IMR-90 (cell line): ENCODE results near the gene XPA. TPM values are rescaled to one million over a fixed set of nuclear protein-coding genes. Genes with fewer than 3 reads are reported as not detected.

Experiments
- ATAC-seq: fragments of 200-7000 bp; cut with Tn5 transposase; 2 replicates; pipeline ENCODE4 v1.9.1; 2020; ENCODE audit warnings: low read depth, mild to moderate bottlenecking, moderate library complexity
- BruUV-seq: library from RNA; stranded (reverse); fragments of 400-500 nt; replicated peaks from 2 replicates; lab custom pipeline; 2021; lab: Mats Ljungman, UMichigan
- CTCF ChIA-PET: fragments of 300-600 bp; formaldehyde crosslinking; extraction: SDS; loops from one replicate; lab custom pipeline; 2021; ENCODE audit warnings: antibody characterized with exemption; lab: Yijun Ruan, JAX
- POLR2A ChIA-PET: fragments of 300-600 bp; sonication (Branson Sonifier 250); formaldehyde crosslinking; loops from one replicate; lab custom pipeline; 2022; ENCODE audit warnings: antibody characterized with exemption; ENCODE audit not compliant: unreplicated experiment; lab: Charles Lee
- DNase-seq: peaks from one replicate; pipeline ENCODE4 v3.0.0; 2013
- H2AFZ ChIP-seq: replicated peaks from 2 replicates; pipeline ENCODE3; 2013; ENCODE audit warnings: low read length, mild to moderate bottlenecking; ENCODE audit not compliant: poor library complexity
- H2AK5ac ChIP-seq: 2 replicates; pipeline ENCODE4 v1.6.1; 2013; ENCODE audit warnings: low read depth, low read length, inconsistent platforms
- H2AK9ac ChIP-seq: replicated peaks from 2 replicates; pipeline ENCODE3; 2013; ENCODE audit warnings: mild to moderate bottlenecking, low read depth, low read length, moderate library complexity; ENCODE audit not compliant: poor library complexity
- H2BK120ac ChIP-seq: 2 replicates; pipeline ENCODE4 v1.6.1; 2013; ENCODE audit warnings: low read depth, low read length, inconsistent platforms
- H2BK15ac ChIP-seq: 3 replicates; pipeline ENCODE4 v1.6.1; 2013; ENCODE audit warnings: low read depth, low read length, inconsistent platforms
- H2BK20ac ChIP-seq: 2 replicates; pipeline ENCODE4 v1.6.1; 2013; ENCODE audit warnings: low read depth, mild to moderate bottlenecking, inconsistent platforms, low read length, moderate library complexity
- H2BK5ac ChIP-seq: 2 replicates; pipeline ENCODE4 v1.6.1; 2013; ENCODE audit warnings: mild to moderate bottlenecking, low read depth, low read length, inconsistent platforms; ENCODE audit not compliant: poor library complexity, severe bottlenecking
- H3K14ac ChIP-seq: replicated peaks from 2 replicates; pipeline ENCODE4 v1.6.1; 2013; ENCODE audit warnings: low read depth, low read length, inconsistent platforms
- H3K18ac ChIP-seq: 2 replicates; pipeline ENCODE4 v1.6.1; 2013; ENCODE audit warnings: low read depth, low read length, control low read depth
- H3K23ac ChIP-seq: 2 replicates; pipeline ENCODE4 v1.6.1; 2013; ENCODE audit warnings: low read depth, low read length, inconsistent platforms
- H3K27ac ChIP-seq: 2 replicates; pipeline ENCODE4 v1.5.1; 2013; ENCODE audit warnings: mild to moderate bottlenecking, control low read depth, low read length; ENCODE audit not compliant: insufficient read depth
- H3K27me3 ChIP-seq: 2 replicates; pipeline ENCODE4 v1.6.1; 2013; ENCODE audit warnings: low read length; ENCODE audit not compliant: control insufficient read depth, insufficient read depth
- H3K36me3 ChIP-seq: 2 replicates; pipeline ENCODE4 v1.6.1; 2013; ENCODE audit warnings: low read length, mixed read lengths; ENCODE audit not compliant: control insufficient read depth, insufficient read depth
- H3K4ac ChIP-seq: 2 replicates; pipeline ENCODE4 v1.6.1; 2013; ENCODE audit warnings: low read depth, low read length, inconsistent platforms
- H3K4me1 ChIP-seq: 2 replicates; pipeline ENCODE4 v1.6.1; 2013; ENCODE audit warnings: low read length, mixed read lengths; ENCODE audit not compliant: control insufficient read depth, insufficient read depth
- H3K4me2 ChIP-seq: 2 replicates; pipeline ENCODE4 v1.6.1; 2013; ENCODE audit warnings: low read depth, mild to moderate bottlenecking, control low read depth, low read length, moderate library complexity
- H3K4me3 ChIP-seq: 2 replicates; pipeline ENCODE4 v1.5.1; 2013; ENCODE audit warnings: low read depth, mild to moderate bottlenecking, control low read depth, low read length, moderate library complexity; ENCODE audit not compliant: insufficient read depth
- H3K56ac ChIP-seq: 2 replicates; pipeline ENCODE4 v1.6.1; 2013; ENCODE audit warnings: low read length, inconsistent platforms; ENCODE audit not compliant: insufficient read depth; ENCODE audit errors: extremely low read depth
- H3K79me1 ChIP-seq, 2 experiments: 2 replicates each; pipeline ENCODE4 v1.6.1; 2013; ENCODE audit warnings: low read length in 2 of 2, inconsistent platforms in 1 of 2, low read depth in 1 of 2
- H3K9ac ChIP-seq: 2 replicates; pipeline ENCODE4 v1.6.1; 2013; ENCODE audit warnings: low read depth, low read length, control low read depth
- H3K9me1 ChIP-seq: 2 replicates; pipeline ENCODE4 v1.6.1; 2013; ENCODE audit warnings: low read length, inconsistent platforms; ENCODE audit not compliant: insufficient read depth
- H3K9me3 ChIP-seq: 2 replicates; pipeline ENCODE4 v1.6.1; 2013; ENCODE audit warnings: low read length; ENCODE audit not compliant: control insufficient read depth, insufficient read depth
- H4K20me1 ChIP-seq: 2 replicates; pipeline ENCODE4 v1.6.1; 2013; ENCODE audit warnings: low read length, inconsistent platforms; ENCODE audit not compliant: insufficient read depth
- H4K5ac ChIP-seq: 2 replicates; pipeline ENCODE4 v1.6.1; 2013; ENCODE audit warnings: mild to moderate bottlenecking, low read depth, low read length, control low read depth
- H4K8ac ChIP-seq, 2 experiments: 2 replicates each; pipeline ENCODE4 v1.6.1; 2013; ENCODE audit warnings: low read depth in 2 of 2, low read length in 2 of 2, control low read depth in 1 of 2, inconsistent platforms in 1 of 2
- H4K91ac ChIP-seq: 2 replicates; pipeline ENCODE4 v1.6.1; 2013; ENCODE audit warnings: low read depth, low read length, inconsistent platforms; ENCODE audit not compliant: insufficient read depth
- BHLHE40 ChIP-seq: fragments of 150-350 bp; IDR thresholded peaks from 2 replicates; pipeline ENCODE4 v1.6.1; 2016; ENCODE audit warnings: mild to moderate bottlenecking, low read depth, low read length
- CEBPB ChIP-seq: IDR thresholded peaks from 2 replicates; pipeline ENCODE4 v1.6.1; 2012; ENCODE audit warnings: low read depth, low read length, improper control_type of control experiment
- CHD1 ChIP-seq: IDR thresholded peaks from 2 replicates; pipeline ENCODE4 v1.6.1; 2012; ENCODE audit warnings: low read depth, low read length, improper control_type of control experiment
- FOS ChIP-seq: fragments of 150-350 bp; IDR thresholded peaks from 2 replicates; pipeline ENCODE4 v1.6.1; 2016; ENCODE audit warnings: low read depth, low read length
- MAFK ChIP-seq: IDR thresholded peaks from 2 replicates; pipeline ENCODE4 v1.6.1; 2012; ENCODE audit warnings: low read depth, low read length, improper control_type of control experiment
- MAZ ChIP-seq: IDR thresholded peaks from 2 replicates; pipeline ENCODE4 v1.6.1; 2012; ENCODE audit warnings: low read depth, mild to moderate bottlenecking, low read length, improper control_type of control experiment, moderate library complexity, borderline replicate concordance
- MXI1 ChIP-seq: IDR thresholded peaks from 2 replicates; pipeline ENCODE4 v1.6.1; 2012; ENCODE audit warnings: low read depth, mild to moderate bottlenecking, low read length, moderate library complexity, borderline replicate concordance
- NFE2L2 ChIP-seq: fragments of 150-350 bp; IDR thresholded peaks from 2 replicates; pipeline ENCODE4 v1.6.1; 2016; ENCODE audit warnings: low read depth, mild to moderate bottlenecking, low read length
- POLR2A ChIP-seq: IDR thresholded peaks from 2 replicates; pipeline ENCODE4 v1.6.1; 2012; ENCODE audit warnings: mild to moderate bottlenecking, low read depth, low read length
- RAD21 ChIP-seq: IDR thresholded peaks from 2 replicates; pipeline ENCODE4 v1.6.1; 2012; ENCODE audit warnings: low read length, improper control_type of control experiment
- RCOR1 ChIP-seq: IDR thresholded peaks from 2 replicates; pipeline ENCODE4 v1.6.1; 2012; ENCODE audit warnings: mild to moderate bottlenecking, low read length, improper control_type of control experiment; ENCODE audit not compliant: insufficient replicate concordance
- RFX5 ChIP-seq: IDR thresholded peaks from 2 replicates; pipeline ENCODE4 v1.8.0; 2012; ENCODE audit warnings: low read depth, mild to moderate bottlenecking, low read length, moderate library complexity
- SMC3 ChIP-seq: fragments of 150-350 bp; IDR thresholded peaks from 2 replicates; pipeline ENCODE4 v1.6.1; 2016; ENCODE audit warnings: low read depth, mild to moderate bottlenecking, antibody characterized with exemption, low read length, moderate library complexity
- WGBS, 2 experiments: methylation state at CpG; one replicate each; pipeline versions ENCODE4 v1.1.5 to v1.1.7; 2013; ENCODE audit warnings: missing lambda C conversion rate in 2 of 2; ENCODE audit not compliant: insufficient read length in 1 of 2; ENCODE audit errors: extremely low coverage in 2 of 2; 5-methylcytosine and 5-hydroxymethylcytosine counted together
- dilution Hi-C: fragments of 300-500 bp; cut with HindIII; formaldehyde crosslinking; loops from one replicate; pipeline ENCODE4 v1.14.3; 2018; ENCODE audit warnings: low sequenced_read_pairs; ENCODE audit not compliant: unreplicated experiment
- in situ Hi-C: fragments of 300-500 bp; cut with MboI; formaldehyde crosslinking; loops from 3 replicates; pipeline ENCODE4 v1.14.3; 2019; ENCODE audit warnings: low sequenced_read_pairs, inconsistent platforms, mixed read lengths
- intact Hi-C: fragments of 100-400 bp; cut with micrococcal nuclease; formaldehyde crosslinking; loops from 2 replicates; pipeline ENCODE4 v1.10.0; 2022
- polyA plus RNA-seq, 3 experiments: library from polyadenylated mRNA; depleted of rRNA; stranded (reverse); fragments of >200 nt; gene quantifications; 2 replicates each; pipeline ENCODE4 v1.2.3, GENCODE V29; 2012; ENCODE audit warnings: low replicate concordance in 1 of 3
- total RNA-seq: library from RNA; depleted of rRNA; stranded (reverse); fragments of >200 nt; gene quantifications from 2 replicates; pipeline ENCODE4 v1.2.3, GENCODE V29; 2012
- TF ChIP-seq, protein P1 (sequence below): conservative IDR thresholded peaks from 2 replicates; pipeline ENCODE4 v1.5.1; 2012; ENCODE audit warnings: mild to moderate bottlenecking, low read depth, low read length, improper control_type of control experiment
- TF ChIP-seq, protein P2 (sequence below): fragments of 150-350 bp; IDR thresholded peaks from 2 replicates; pipeline ENCODE4 v1.6.1; 2016; ENCODE audit warnings: low read depth, mild to moderate bottlenecking, low read length, moderate library complexity, borderline replicate concordance
- TF ChIP-seq, protein P3 (sequence below): fragments of 150-350 bp; IDR thresholded peaks from 2 replicates; pipeline ENCODE4 v1.6.1; 2017; ENCODE audit warnings: mild to moderate bottlenecking, antibody characterized with exemption, low read length, low read depth

The XPA gene
- total and polyA plus RNA-seq, 2 of the 4 experiments (the other 2 are of a cell fraction), result 1.4 to 2.2 TPM

DNA sequence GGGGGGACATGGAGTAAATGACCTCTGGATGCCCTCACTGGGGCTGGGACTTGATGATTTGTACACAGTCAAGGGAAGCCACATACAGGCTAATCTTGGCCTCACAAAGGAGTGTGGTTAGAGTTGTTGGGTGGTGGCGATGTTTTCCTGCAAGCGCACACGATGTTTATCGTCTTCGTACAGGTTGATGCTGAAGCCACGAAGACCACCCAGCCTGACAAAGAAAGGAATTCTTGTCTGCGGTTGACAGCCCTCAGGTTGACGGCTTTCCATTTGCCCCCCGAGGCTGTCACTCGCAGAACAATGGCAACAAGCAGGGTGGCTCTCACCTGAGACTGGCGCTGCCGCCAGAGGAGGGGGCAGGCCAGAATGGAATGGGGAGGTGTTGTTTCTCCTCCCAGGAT, 14.1 kb upstream of the XPA start:
- in situ Hi-C loops (loop anchor here (5.0 kb wide), 1 partner anchor 191 kb away; no protein-coding TSS in a partner anchor), dilution Hi-C loops (no loop called here), intact Hi-C loops (loop anchor here (10.0 kb wide), 1 partner anchor 554 kb away; no protein-coding TSS in a partner anchor)
- Histone ChIP-seq H3K79me1 (no peaks in the 10 kb centered on the region), H4K20me1 (no peaks in the 10 kb centered on the region), H3K4me3 (no peak overlapping the region), H2BK15ac (no peak overlapping the region), H3K9me3 (no peaks in the 10 kb centered on the region), H3K4me1 (no peaks in the 10 kb centered on the region; the same call in 1 of the 2 replicates), H3K27ac (no peak overlapping the region), H2AK5ac (no peak overlapping the region), H3K9ac (no peak overlapping the region), H4K8ac (no peak overlapping the region; a peak in 1 of 4 replicates), H2BK5ac (no peak overlapping the region), H2AK9ac (no peak overlapping the region), H3K23ac (no peak overlapping the region), H4K91ac (no peak overlapping the region), H3K36me3 (no peaks in the 10 kb centered on the region), H3K4ac (no peak overlapping the region), H2BK120ac (no peak overlapping the region), H3K14ac (no peak overlapping the region), H2BK20ac (no peak overlapping the region), H2AFZ (peak overlapping the region; percentile 73), H4K5ac (no peak overlapping the region), H3K18ac (no peak overlapping the region), H3K9me1 (no peaks in the 10 kb centered on the region), H3K27me3 (peaks cover 12% of the 10 kb centered on the region), H3K4me2 (no peak overlapping the region), H3K56ac (no peak overlapping the region)
- BruUV-seq, result no TSS peak
- POLR2A ChIA-PET, result no interaction called here
- DNase-seq (no peak), ATAC-seq (no peak)
- TF ChIP-seq BHLHE40 (no peak), RFX5 (no peak), NFE2L2 (no peak), FOS (no peak), MXI1 (no peak), CHD1 (no peak), POLR2A (no peak), MAFK (no peak), RAD21 (no peak), CEBPB (no peak), SMC3 (no peak), RCOR1 (no peak), MAZ (no peak)
- TF ChIP-seq, protein P1, sequence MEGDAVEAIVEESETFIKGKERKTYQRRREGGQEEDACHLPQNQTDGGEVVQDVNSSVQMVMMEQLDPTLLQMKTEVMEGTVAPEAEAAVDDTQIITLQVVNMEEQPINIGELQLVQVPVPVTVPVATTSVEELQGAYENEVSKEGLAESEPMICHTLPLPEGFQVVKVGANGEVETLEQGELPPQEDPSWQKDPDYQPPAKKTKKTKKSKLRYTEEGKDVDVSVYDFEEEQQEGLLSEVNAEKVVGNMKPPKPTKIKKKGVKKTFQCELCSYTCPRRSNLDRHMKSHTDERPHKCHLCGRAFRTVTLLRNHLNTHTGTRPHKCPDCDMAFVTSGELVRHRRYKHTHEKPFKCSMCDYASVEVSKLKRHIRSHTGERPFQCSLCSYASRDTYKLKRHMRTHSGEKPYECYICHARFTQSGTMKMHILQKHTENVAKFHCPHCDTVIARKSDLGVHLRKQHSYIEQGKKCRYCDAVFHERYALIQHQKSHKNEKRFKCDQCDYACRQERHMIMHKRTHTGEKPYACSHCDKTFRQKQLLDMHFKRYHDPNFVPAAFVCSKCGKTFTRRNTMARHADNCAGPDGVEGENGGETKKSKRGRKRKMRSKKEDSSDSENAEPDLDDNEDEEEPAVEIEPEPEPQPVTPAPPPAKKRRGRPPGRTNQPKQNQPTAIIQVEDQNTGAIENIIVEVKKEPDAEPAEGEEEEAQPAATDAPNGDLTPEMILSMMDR, result no peak
- TF ChIP-seq, protein P2, sequence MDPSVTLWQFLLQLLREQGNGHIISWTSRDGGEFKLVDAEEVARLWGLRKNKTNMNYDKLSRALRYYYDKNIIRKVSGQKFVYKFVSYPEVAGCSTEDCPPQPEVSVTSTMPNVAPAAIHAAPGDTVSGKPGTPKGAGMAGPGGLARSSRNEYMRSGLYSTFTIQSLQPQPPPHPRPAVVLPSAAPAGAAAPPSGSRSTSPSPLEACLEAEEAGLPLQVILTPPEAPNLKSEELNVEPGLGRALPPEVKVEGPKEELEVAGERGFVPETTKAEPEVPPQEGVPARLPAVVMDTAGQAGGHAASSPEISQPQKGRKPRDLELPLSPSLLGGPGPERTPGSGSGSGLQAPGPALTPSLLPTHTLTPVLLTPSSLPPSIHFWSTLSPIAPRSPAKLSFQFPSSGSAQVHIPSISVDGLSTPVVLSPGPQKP, result no peak
- TF ChIP-seq, protein P3, sequence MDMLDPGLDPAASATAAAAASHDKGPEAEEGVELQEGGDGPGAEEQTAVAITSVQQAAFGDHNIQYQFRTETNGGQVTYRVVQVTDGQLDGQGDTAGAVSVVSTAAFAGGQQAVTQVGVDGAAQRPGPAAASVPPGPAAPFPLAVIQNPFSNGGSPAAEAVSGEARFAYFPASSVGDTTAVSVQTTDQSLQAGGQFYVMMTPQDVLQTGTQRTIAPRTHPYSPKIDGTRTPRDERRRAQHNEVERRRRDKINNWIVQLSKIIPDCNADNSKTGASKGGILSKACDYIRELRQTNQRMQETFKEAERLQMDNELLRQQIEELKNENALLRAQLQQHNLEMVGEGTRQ, result no peak
- 26% methylated on average over 6 of the region's 12 CpGs; no CpG with 5 or more reads in 1 of the 2 experiments for WGBS, 2 experiments
- CTCF ChIA-PET, result no interaction called here
